SK-N-MC (cell line): ENCODE measurements around the gene PADI4.

Source experiments
- EZH2 ChIP-seq: fragments of 200-600 bp; sonication (generic); IDR thresholded peaks from one replicate; pipeline ENCODE4 v1.6.1; 2017; ENCODE audit warnings: antibody characterized with exemption
- FOXP2 ChIP-seq: optimal IDR thresholded peaks from 2 replicates; pipeline ENCODE3; 2011; ENCODE audit warnings: mild to moderate bottlenecking, moderate library complexity; ENCODE audit not compliant: insufficient read depth; ENCODE audit errors: extremely low read length, control extremely low read depth
- POLR2AphosphoS5 ChIP-seq: IDR thresholded peaks from 2 replicates; pipeline ENCODE4 v1.6.1; 2012; ENCODE audit warnings: mild to moderate bottlenecking, low read depth, low read length, borderline replicate concordance

- TF ChIP-seq POLR2AphosphoS5 (no peak), EZH2 (no peak), FOXP2 (no peak)
These were observed 10.0 kb upstream of the PADI4 start for GRCh38 chr1:17297991-17298390.
